ENCODE results near the gene IVNS1ABP.
A peak's percentile ranks its signal among the peaks of the same experiment; 100 is the strongest.
"Not testable (repeated sequence)": the region's sequence is repeated elsewhere in the genome, so short reads cannot be mapped to it uniquely, and the experiment has no call there.

The IVNS1ABP gene

DNA sequence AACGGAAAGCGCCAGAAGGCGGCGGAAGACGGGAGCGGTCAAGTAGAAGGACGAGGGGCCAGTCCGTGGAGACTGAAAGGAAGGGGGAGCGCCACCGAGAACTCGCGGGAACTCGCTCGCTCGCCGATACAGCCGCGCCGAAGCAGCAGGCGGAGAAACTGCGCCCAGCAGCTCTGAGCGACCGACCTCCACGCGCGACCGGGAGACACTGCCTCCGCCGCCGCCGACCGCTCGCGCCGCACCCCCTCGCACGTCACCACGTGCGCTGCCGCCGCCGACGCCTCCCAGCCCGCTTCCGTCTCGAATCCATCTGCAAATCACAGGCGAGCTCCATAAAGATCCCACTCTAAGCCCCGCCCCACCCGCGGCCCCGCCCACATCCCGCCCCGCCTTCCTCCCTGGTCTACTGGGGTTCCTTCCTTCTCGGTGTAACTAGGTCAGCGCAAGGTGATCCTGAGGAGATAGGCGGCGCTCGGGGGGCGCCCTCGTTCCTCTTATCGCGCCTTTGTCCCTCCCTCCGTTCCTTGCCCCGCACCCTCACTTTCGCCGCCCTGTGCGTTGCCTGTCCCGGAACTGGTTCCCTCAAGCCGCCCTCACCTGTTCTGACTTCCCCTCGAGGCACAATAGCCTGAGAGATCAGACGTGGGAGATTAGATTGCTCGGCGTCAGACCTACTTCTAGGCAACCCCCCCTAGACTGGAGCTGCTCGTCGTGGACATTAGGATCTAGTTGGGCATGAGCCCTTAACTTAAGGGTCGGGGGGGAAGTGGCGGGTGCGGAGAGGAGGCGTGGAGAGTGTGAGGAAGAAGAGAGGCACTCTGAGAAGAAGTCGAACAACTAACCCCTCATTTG is at the start of gene IVNS1ABP:
Gene IVNS1ABP (minus strand): TSS at position 210 of the 852 bp plus-strand sequence. CDS start 7,750 bp downstream, outside the sequence.
- peak; percentile 94 for DNase-seq (ENCODE audit: low read depth)

- DNase-seq (ENCODE audit: low read depth), result no peak
These were observed 48.9 kb upstream of the IVNS1ABP start for GRCh38 chr1:185365951-185366350.

DNA sequence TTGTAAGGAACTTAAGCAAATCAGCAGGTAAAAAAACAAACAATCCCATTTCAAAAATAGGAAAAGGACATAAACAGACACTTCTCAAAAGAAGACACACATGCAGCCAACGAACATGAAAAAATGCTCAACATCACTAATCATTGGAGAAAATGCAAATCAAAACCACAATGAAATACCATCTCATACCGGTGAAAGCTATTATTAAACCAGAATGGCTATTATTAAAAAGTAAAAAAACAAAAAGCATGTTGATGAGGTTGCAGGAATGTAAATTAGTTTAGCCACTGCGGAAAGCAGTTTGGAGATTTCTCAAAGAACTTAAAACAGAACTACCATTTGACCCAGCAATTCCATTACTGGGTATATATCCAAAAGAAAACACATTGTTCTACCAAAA is 47.5 kb upstream of the IVNS1ABP start:
- DNase-seq (ENCODE audit: low read depth), result not testable (repeated sequence)

GRCh38 chr1:185363205-185363604 is 46.2 kb upstream of the IVNS1ABP start:
- peak; percentile 44 for DNase-seq (ENCODE audit: low read depth)

DNA sequence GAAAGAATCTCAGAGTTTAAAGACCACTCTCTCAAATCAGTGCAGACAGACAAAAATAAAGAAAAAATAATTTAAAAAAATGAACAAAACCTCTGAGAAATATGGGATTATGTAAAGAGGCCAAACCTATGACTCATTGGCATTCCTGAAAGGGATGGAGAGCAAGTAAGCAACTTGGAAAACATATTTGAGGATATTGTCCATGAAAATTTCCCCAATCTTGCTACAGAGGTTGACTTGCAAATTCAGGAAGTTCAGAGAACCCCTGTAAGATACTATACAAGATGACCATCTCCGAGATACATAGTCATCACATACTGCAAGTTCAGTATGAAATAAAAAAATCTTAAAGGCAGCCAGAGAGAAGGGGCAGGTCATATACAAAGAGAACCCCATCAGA is 43.7 kb upstream of the IVNS1ABP start:
- DNase-seq (ENCODE audit: low read depth), result peak; percentile 40

DNA sequence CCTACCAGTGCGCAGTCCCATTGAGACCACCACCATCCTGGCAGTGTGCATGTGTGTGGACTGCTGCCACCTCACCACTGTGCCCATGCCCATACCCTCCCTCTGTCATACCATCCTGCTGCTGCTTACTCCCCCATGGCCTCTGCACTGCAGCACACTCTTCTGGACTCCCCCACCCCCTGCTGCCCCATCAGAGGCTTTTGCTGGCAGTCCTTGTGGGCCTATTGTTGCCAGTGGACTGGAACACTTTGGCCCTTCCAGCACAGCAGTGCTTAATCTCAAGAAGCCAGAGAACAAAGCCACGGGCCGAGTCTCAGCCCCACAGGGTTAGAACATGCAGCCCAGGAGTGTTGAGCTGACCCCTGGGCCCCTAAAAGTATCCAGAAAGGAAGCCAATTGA is 41.9 kb upstream of the IVNS1ABP start:
- no peak for DNase-seq (ENCODE audit: low read depth)

DNA sequence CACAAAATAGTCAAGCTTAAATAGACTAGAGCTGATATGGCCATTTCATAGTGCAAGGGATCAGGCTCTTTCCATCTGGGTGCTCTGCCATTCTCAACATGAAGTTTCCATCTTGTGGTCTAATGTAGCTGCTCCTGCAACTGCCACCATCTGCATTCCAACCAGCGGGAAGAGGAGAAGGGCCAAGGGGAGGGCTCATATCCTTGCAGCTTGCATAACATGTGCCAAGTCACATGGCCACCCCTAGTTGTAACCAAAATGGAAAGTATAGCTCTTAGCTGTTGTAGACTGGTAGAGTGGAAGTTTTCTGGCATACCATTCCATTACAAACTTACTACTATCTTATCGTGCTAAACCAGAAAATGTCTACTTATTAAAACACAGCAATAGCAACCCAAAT is 38.9 kb upstream of the IVNS1ABP start:
- DNase-seq (ENCODE audit: low read depth), result no peak

- no peak for DNase-seq (ENCODE audit: low read depth)
These were observed 36.1 kb upstream of the IVNS1ABP start for GRCh38 chr1:185353124-185353523.

DNA sequence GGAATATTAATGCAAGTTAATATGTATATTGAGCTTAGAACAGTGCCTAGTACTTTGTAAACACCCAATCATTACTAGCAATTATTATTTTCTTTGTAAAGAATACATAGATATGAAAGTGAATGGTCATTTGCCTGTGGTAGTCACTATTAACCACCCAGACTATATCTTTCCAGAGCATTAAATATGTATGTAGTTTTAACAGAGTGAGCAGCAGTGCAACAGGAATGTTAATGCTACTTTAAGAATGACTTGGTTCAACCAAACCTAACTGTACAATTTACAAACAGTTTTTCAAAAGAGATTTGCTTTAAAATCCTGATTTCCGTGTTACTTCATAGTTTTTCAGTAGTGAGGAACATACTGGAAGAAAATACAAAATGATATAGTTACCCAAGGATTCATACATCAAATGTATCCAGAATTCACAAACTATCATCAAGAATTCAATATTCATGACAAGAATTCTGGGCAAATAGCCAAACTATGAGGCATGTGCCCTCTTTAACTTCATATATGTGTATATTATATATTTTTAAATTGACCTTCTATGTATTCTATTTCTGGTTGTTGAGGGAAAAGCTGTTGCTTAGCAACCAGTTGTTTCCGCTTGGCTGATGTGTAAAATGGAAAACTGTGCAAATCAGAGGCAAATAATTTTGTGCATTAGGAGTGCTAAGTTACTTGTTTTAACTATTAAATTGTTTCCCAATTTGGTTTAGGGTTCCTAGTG is 34.9 kb upstream of the IVNS1ABP start:
- DNase-seq (ENCODE audit: low read depth), result peak; percentile 30

GRCh38 chr1:185350027-185350442 is 33.0 kb upstream of the IVNS1ABP start:
- DNase-seq (ENCODE audit: low read depth), result no peak

- DNase-seq (ENCODE audit: low read depth), result no peak
These were observed 32.5 kb upstream of the IVNS1ABP start for GRCh38 chr1:185349556-185349955.

- no peak for DNase-seq (ENCODE audit: low read depth)
These were observed 31.9 kb upstream of the IVNS1ABP start for GRCh38 chr1:185348985-185349384.

- no peak for DNase-seq (ENCODE audit: low read depth)
These were observed 31.3 kb upstream of the IVNS1ABP start for GRCh38 chr1:185348296-185348695.

DNA sequence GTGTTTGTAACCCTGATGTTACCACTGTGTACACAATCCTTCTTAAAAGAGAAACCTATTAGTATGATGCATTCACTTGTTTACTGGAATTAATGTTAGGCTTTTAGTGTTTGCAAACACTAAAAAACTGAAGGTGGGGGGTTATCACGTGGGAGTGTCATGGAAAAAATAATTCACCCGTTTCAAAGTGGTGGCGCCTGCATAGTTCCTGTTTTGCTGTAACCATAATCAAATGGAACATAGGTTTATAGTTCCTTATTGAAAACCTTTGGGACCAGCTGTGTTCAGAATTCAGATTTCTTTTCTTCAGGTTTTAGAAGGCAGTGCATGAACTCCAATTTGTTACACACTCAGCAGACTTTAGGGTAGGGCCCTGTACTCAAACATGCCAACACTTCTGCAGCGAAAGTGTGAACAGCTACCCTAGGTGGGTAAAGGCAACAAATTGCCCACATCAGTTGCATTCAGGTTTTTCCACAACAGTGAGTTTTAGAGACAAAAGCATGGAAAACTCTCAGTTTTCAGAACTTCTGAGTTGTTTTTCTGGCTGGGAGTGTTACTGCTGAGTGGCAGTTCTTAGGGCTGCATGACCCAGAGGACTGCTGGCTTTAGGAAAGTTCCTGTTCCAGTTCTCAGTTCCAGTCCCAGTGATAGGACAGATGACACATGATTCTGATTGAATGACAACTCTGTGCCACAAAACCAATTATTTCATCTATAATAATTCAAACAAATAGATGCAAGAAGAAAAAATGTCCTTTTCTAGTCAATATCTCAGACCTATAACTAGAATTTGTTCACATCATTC is 29.1 kb upstream of the IVNS1ABP start:
- DNase-seq (ENCODE audit: low read depth), result no peak

DNA sequence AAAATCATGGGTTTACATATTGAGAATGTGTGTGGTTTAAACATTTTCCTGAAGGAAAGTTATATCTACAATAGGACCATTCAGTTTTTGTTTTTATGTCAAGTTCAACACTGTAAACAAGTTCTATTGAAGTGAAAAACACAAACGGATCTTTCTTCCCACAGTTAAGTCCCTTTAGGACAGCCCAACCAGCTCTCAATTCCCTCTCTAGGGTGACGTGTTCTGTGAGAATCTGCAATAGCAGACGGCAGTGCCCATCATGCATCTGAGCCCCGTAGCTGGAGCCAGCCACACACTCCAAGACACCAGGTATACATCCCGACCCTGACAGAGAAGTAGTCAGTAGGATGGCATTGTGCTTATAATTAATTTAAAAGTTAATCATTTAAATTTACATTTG is 26.3 kb upstream of the IVNS1ABP start:
- no peak for DNase-seq (ENCODE audit: low read depth)

GRCh38 chr1:185342672-185343259 is 25.7 kb upstream of the IVNS1ABP start:
- DNase-seq (ENCODE audit: low read depth), result no peak

- DNase-seq (ENCODE audit: low read depth), result no peak
These were observed 25.0 kb upstream of the IVNS1ABP start for GRCh38 chr1:185342017-185342416.

GRCh38 chr1:185341196-185341781 is 24.2 kb upstream of the IVNS1ABP start:
- no peak for DNase-seq (ENCODE audit: low read depth)

DNA sequence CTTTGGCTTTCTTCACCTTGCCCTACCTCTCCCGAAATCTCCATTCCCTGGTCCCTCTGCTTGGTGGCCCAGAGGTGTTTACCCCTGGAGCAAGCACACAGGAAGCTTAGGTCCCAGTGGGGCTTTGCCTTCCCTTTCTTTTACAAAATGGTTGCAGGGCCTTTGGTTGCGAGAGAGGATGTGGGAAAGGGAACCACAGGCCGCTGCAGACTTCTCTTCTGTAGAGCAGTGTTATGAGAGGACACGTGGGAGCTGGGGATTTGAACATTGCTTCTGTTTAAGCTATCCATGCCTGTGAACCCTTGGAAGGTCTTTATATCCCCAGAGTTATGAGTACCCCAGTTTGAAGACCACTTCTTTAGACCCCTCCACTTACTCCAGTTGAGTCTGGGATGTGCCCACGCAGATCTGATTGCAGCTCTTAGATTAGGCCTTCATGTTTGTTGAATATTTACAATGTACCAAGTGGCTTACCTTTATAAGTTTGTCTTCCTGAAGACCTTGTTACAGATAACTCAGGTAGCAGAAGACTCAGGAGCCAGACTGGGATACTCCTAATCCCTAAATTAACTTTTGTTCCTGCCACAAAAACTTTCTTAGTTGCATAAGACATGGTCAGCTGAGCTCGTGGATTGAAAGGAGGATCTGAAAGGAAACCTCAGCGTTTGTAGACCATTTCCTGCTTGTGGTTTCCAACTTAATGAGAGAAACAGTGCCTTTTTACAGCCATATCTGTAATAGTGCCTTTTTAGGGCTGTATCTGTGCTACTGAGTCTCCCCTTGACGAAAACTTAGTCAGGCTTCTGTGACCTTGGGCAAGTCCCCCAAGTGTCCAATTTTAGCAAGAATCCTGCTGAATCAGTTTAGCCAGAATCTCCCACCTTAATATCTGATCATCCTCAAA is 21.9 kb upstream of the IVNS1ABP start:
- DNase-seq (ENCODE audit: low read depth), result peak; percentile 63

DNA sequence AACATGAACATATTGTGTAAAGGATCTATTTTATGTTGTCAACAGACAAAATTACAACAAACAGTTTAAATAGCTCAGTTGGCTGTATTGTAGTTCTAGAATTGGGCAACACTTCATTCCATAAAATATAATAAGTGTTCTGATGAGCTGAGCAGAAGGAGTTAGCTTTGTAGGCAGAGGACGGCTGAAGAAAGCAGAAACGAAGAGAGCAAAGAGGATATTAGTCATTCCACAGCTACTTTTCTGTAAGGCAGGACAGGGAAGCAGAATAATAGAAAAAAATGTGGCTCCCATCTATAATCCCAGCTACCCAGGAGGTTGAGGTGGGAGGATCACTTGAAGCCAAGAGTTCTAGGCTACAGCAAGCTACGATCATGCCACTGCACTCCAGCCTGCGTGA is 20.2 kb upstream of the IVNS1ABP start:
- DNase-seq (ENCODE audit: low read depth), result peak; percentile 58

GRCh38 chr1:185334182-185334581 is 17.1 kb upstream of the IVNS1ABP start:
- no peak for DNase-seq (ENCODE audit: low read depth)
